Epithelial cell of proximal tubule (primary cell): ENCODE data around the gene ICAM5. TPM values are rescaled to one million over a fixed set of nuclear protein-coding genes. Genes with fewer than 3 reads are reported as not detected.

Source experiments
- DNase-seq: peaks from one replicate; pipeline ENCODE4 v3.0.0-alpha.2; 2011; ENCODE audit warnings: low read depth
- H3K4me3 ChIP-seq: 2 replicates; pipeline ENCODE4 v1.5.1; 2011; ENCODE audit warnings: low read depth, mild to moderate bottlenecking, low read length
- CTCF ChIP-seq: conservative IDR thresholded peaks from 2 replicates; pipeline ENCODE4 v1.5.1; 2012; ENCODE audit warnings: low read depth, mild to moderate bottlenecking, low read length
- total RNA-seq: library from RNA; depleted of rRNA; stranded (reverse); fragments of >200 nt; gene quantifications from 2 replicates; pipeline ENCODE4 v1.2.3, GENCODE V29; 2015

Gene ICAM5
- total RNA-seq, 1 donor from 2014 or later = not detected

GRCh38 chr19:10254244-10254643, 35.5 kb upstream of the ICAM5 start:
- DNase-seq = no peak
- no peak overlapping the region for H3K4me3 ChIP-seq
- TF ChIP-seq CTCF = no peak

- H3K4me3 ChIP-seq = no peak overlapping the region
- DNase-seq = no peak
- TF ChIP-seq CTCF = no peak
These were observed 34.4 kb upstream of the ICAM5 start for GRCh38 chr19:10255358-10255757.

- no peak overlapping the region for H3K4me3 ChIP-seq
These were observed 33.2 kb upstream of the ICAM5 start for GRCh38 chr19:10256551-10256950.

GRCh38 chr19:10256970-10257615, 32.7 kb upstream of the ICAM5 start:
- DNase-seq = no peak
- H3K4me3 ChIP-seq = no peak overlapping the region
- TF ChIP-seq CTCF = no peak

More at GRCh38 chr19:10256551-10256950, 33.2 kb upstream of the ICAM5 start:
- no peak for DNase-seq
- TF ChIP-seq CTCF = no peak

GRCh38 chr19:10258080-10258710, 31.6 kb upstream of the ICAM5 start:
- no peak for TF ChIP-seq CTCF
- DNase-seq = no peak
- H3K4me3 ChIP-seq = no peak overlapping the region

- TF ChIP-seq CTCF = peak; percentile 81
- no peak overlapping the region for H3K4me3 ChIP-seq
- no peak for DNase-seq
These were observed 30.4 kb upstream of the ICAM5 start for GRCh38 chr19:10259162-10259905.
